Activated CD4-positive, alpha-beta T cell treated with anti-CD3 and anti-CD28 coated beads for 1 hour (primary cell): ENCODE measurements around the gene FOXO3.
"Not testable (repeated sequence)": the region's sequence is repeated elsewhere in the genome, so short reads cannot be mapped to it uniquely, and the experiment has no call there.

Experiments used
- DNase-seq: peaks from one replicate; pipeline ENCODE4 v3.0.0-alpha.2; 2020

Gene FOXO3

GRCh38 chr6:108665495-108666196 is 104.9 kb downstream of the FOXO3 start:
- DNase-seq: no peak

DNA sequence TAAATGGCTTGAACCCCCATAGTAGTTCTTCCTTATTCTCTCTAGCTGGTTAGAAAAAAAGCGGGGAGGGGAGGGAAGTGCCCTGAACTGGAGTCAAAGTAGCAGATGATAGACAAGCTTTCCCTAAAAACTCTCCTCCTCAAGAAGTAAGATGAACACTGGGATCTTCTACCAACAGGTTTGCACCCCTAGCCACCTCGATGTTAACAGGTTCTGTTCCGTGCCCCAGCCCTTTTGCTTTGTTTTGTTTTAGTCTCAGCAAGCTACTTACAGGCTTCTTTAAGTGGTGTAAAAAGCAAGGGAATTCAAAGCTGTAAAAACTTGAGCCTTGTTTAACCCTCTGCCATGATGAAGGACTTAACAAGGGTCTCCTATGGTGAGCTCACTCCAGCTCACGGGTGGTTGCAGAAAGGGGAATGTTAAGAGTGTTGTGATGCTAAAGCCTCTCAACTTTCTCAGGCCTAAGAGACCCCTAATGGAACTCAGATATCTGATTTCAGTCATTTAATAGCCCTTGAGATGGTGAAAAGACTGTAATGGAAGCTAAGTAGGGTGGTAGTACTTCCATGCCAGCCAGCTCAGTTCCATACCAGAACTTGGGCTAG is 106.0 kb downstream of the FOXO3 start:
- DNase-seq: no peak

- DNase-seq: no peak
Measured at GRCh38 chr6:108667993-108668392, 107.3 kb downstream of the FOXO3 start.

DNA sequence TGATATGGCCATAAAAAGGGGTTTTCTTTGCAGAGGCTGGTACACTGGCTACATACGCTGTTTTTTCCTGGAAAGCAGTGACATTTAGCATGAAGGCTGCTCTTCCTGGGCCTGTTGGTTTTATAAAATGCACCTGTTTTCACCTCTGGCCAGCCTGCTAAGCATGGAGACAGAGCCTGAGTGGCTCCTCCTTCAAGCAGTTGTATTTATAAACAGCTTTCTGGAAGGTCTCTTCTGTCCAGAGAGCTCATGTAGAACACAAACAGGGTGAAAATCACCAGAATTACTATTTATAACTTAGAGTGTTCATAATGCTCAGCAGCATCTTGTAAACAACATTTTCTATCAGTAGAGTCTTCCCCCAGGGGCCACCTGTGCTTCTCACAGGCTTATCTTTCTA is 109.0 kb downstream of the FOXO3 start:
- no peak for DNase-seq

- DNase-seq: no peak
Measured at GRCh38 chr6:108671175-108671574, 110.5 kb downstream of the FOXO3 start.

DNA sequence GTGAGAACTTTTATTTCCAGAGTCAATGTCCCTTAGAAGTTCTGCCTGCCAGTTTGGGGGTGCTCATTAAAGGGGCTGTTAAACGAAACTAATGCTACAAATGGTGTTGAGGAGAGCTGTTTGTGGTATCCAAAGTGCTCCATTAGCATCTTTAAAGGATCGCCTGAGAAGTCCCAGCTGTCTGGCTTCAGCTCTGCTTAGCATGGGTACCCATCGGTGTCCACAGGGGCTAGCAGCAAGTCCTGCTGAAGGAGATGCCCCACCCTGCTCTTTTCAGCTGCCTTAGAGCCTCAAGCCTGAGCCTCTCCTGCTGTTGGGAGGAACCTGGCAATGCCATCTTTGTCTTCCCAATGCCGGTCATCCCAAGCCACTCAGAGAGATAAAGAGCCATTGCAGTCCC is 111.1 kb downstream of the FOXO3 start:
- DNase-seq: no peak

GRCh38 chr6:108672641-108673040 is 111.9 kb downstream of the FOXO3 start:
- DNase-seq: no peak

- DNase-seq: no peak
Measured at GRCh38 chr6:108673153-108673552, 112.4 kb downstream of the FOXO3 start.

GRCh38 chr6:108673602-108674001 is 112.9 kb downstream of the FOXO3 start:
- no peak for DNase-seq

DNA sequence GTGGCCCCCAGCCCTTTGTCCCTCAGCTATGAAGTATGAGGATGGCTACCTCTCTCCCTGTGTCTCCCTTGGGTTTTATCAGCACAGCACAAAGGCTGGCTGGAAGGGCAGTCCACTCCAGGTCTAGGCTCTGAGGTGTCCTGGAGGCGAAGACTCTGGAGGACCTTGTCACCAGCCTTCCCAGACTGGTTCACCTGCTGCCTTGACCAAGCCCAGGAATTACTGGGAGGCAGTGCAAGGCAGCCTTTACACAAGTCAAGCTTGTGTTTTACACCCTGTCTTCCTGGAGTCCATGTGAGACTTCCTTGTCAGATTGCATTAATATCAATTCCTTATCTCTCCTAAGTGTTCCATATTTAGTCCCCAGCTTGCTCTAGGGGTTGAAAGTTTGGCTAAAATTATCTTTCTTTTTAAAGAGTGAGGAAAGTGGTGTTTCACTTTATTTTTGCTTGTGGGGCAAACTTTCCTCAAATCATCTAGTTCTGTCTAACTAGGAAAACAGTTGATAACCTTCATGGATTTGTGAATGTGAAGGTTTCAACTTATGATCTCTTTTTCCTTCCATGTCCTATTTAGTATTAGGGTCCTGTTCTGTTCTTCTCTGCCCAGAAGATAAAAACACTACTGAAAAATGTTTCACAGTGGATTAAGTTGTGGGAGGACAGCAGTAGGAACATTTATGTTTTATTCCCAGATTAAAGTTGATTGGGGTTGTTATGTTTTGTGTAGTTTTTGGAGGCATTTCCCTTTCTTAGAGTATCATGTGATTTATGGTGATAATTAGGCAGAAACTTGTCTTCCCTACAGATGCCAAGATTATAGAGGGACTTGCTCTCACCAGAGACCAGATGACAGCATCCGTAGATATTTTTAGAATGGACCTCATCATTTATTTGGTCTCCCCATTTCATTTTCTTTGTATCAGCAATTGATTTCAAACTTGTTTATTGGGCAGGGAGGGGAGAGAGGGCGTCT is 114.8 kb downstream of the FOXO3 start:
- DNase-seq: no peak

- DNase-seq: no peak
Measured at GRCh38 chr6:108676555-108676954, 115.8 kb downstream of the FOXO3 start.

- DNase-seq: no peak
Measured at GRCh38 chr6:108677357-108677756, 116.6 kb downstream of the FOXO3 start.

DNA sequence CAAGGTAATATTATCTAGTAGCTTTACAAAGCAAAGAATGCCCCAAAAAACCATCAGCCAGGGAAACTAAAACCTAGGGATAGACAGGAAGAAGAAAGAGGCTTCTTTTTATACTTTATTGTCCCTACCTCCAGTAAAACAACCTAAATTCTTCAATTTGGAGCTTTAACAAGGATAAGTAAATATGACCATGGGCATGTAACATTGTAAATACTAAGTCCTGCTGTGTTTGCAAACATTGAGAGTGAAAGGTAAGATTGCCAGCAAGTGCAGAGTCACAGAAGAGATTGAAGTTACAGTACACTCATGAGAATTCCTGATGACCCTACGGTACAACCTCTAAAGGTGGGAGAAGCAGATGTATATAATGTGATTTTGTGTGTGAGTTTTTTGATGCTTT is 117.2 kb downstream of the FOXO3 start:
- no peak for DNase-seq

- not testable (repeated sequence) for DNase-seq
Measured at GRCh38 chr6:108680314-108680713, 119.6 kb downstream of the FOXO3 start.

GRCh38 chr6:108681721-108682120 is 121.0 kb downstream of the FOXO3 start:
- DNase-seq: not testable (repeated sequence)

- not testable (repeated sequence) for DNase-seq
Measured at GRCh38 chr6:108682383-108683119, 121.8 kb downstream of the FOXO3 start.

- not testable (repeated sequence) for DNase-seq
Measured at GRCh38 chr6:108683976-108684375, 123.3 kb downstream of the FOXO3 start.

GRCh38 chr6:108684771-108685329 is 124.1 kb downstream of the FOXO3 start:
- no peak for DNase-seq

GRCh38 chr6:108685970-108686369 is 125.3 kb downstream of the FOXO3 start:
- DNase-seq: no peak

DNA sequence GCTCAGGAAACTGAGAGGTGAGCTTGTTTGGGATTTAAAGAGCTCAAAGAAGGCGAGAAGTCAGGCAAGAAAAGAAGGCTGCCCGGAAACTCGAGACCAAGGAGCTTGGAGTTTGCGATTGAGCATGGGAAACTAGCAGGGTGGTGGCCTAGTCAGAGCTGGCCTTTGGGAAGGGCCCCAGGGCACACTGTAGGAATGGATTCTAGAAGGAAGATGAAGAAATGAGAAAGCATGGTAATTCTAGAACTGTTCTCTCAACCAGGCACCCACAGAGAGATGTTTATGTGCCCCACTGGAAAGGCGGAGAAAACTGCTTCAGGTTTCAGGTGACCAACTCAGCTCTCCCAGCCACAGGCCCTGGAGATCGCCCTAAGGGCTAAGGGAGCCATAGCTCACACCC is 126.2 kb downstream of the FOXO3 start:
- no peak for DNase-seq

DNA sequence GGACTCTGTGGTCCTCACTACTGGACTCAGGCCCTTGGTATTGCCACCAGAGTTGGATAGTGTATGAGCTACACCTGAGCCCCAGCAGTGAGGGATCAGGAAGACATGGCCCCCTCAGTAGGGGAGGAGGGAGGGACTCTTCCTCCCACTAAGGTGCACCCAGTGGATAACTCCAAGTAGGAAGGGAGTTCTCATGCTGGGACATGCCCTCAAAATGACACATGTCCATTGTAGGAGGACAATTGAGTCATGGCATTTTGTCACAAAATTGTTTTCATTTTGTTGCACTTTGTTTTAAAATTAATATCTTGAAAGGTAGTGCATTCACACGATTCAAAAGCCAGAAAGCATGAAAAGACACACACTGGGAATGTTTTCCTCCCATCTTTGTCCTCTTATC is 127.2 kb downstream of the FOXO3 start:
- DNase-seq: no peak
